Suprapubic skin (tissue), 3 donors: ENCODE results near the gene SCN1A.

Experiments used
- POLR2A ChIP-seq, 2 donors: fragments of 450-650 bp; IDR thresholded peaks; one replicate each; pipeline ENCODE4 v1.6.1; 2017; ENCODE audit warnings: antibody characterized with exemption in 2 of 2, mild to moderate bottlenecking in 2 of 2, moderate library complexity in 2 of 2
- TF ChIP-seq, protein P1 (sequence below), 2 donors: fragments of 200-600 bp in 1 of 2; fragments of 450-650 bp in 1 of 2; sonication (generic) in 1 of 2; IDR thresholded peaks; one replicate each; pipeline ENCODE4 v1.5.1; 2016 to 2019; ENCODE audit warnings: antibody characterized with exemption in 2 of 2, mild to moderate bottlenecking in 1 of 2, moderate library complexity in 1 of 2

DNA sequence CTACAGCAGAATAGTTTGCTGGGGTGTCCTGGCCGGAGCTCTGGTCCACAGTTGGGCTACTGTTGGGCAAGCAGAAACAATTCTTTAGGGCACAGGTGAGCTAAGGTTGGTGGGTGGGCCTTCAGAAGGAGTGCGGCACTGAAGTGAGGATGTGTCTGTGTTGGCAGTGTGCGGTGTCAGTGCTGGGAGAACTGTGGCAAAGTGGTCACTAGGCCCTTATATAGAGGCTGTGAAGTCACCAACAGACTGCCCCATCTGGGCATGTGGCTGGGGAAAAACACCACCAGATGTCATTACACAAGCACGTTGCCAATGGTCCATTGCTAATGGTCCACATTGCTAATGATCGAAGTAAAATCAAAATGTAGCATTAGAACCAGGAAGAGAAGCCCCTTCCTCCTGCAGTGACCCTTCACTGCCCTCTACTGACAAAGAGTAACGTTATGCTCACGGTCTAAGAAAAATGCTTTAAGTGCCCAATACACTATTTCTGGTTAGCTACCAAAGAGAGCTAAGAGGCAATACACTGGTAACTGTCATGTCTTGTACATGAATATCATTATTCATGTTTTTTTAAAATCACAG is 21.3 kb downstream of the SCN1A start:
- TF ChIP-seq, protein P1, sequence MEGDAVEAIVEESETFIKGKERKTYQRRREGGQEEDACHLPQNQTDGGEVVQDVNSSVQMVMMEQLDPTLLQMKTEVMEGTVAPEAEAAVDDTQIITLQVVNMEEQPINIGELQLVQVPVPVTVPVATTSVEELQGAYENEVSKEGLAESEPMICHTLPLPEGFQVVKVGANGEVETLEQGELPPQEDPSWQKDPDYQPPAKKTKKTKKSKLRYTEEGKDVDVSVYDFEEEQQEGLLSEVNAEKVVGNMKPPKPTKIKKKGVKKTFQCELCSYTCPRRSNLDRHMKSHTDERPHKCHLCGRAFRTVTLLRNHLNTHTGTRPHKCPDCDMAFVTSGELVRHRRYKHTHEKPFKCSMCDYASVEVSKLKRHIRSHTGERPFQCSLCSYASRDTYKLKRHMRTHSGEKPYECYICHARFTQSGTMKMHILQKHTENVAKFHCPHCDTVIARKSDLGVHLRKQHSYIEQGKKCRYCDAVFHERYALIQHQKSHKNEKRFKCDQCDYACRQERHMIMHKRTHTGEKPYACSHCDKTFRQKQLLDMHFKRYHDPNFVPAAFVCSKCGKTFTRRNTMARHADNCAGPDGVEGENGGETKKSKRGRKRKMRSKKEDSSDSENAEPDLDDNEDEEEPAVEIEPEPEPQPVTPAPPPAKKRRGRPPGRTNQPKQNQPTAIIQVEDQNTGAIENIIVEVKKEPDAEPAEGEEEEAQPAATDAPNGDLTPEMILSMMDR (IDR thresholded peaks at IDR 0.05) = no peak
- TF ChIP-seq POLR2A (IDR thresholded peaks at IDR 0.05) = no peak
